ENCODE results near the gene P2RY13. TPM values are rescaled to one million over a fixed set of nuclear protein-coding genes. Genes with fewer than 3 reads are reported as not detected.

Gene P2RY13
- total RNA-seq, 1 experiment from 2014 or later = 0.97 TPM

GRCh38 chr3:151318991-151319390 lies 10.4 kb downstream of the P2RY13 start:
- H3K4me1 ChIP-seq (ENCODE audit: low read length) = no peaks in the 10 kb centered on the region
- no peaks in the 10 kb centered on the region for H3K27me3 ChIP-seq (ENCODE audit: low read length)
- H3K4me3 ChIP-seq (ENCODE audit: low read length) = no peak overlapping the region
- DNase-seq = no peak
- H3K4me2 ChIP-seq (ENCODE audit: low read depth, low read length, poor library complexity, severe bottlenecking) = no peak overlapping the region
- no peak overlapping the region for H3K27ac ChIP-seq (ENCODE audit: low read length)
- H4K20me1 ChIP-seq (ENCODE audit: insufficient read depth, low read depth, low read length) = no peaks in the 10 kb centered on the region
- H3K9ac ChIP-seq (ENCODE audit: low read length) = no peak overlapping the region
- no peaks in the 10 kb centered on the region for H3K79me2 ChIP-seq (ENCODE audit: low read length)
- H3K36me3 ChIP-seq (ENCODE audit: insufficient read depth, low read length) = no peaks in the 10 kb centered on the region
- no peaks in the 10 kb centered on the region for H3K9me3 ChIP-seq (ENCODE audit: low read length)
- no peak overlapping the region for H2AFZ ChIP-seq (ENCODE audit: low read length)
- H3K9me2 ChIP-seq (replicated peaks; ENCODE audit: insufficient read depth, low read length) = no peaks in the 10 kb centered on the region

GRCh38 chr3:151318313-151318712 lies 11.0 kb downstream of the P2RY13 start:
- Histone ChIP-seq H3K79me2 (ENCODE audit: low read length) (no peaks in the 10 kb centered on the region), H3K27ac (ENCODE audit: low read length) (no peak overlapping the region), H3K4me1 (ENCODE audit: low read length) (no peaks in the 10 kb centered on the region), H3K9me3 (ENCODE audit: low read length) (no peaks in the 10 kb centered on the region), H2AFZ (ENCODE audit: low read length) (no peak overlapping the region), H3K4me2 (ENCODE audit: low read depth, low read length, poor library complexity, severe bottlenecking) (no peak overlapping the region), H3K9ac (ENCODE audit: low read length) (no peak overlapping the region), H3K36me3 (ENCODE audit: insufficient read depth, low read length) (no peaks in the 10 kb centered on the region), H3K27me3 (ENCODE audit: low read length) (no peaks in the 10 kb centered on the region), H4K20me1 (ENCODE audit: insufficient read depth, low read depth, low read length) (no peaks in the 10 kb centered on the region), H3K4me3 (ENCODE audit: low read length) (no peak overlapping the region), H3K9me2 (replicated peaks; ENCODE audit: insufficient read depth, low read length) (no peaks in the 10 kb centered on the region)
- DNase-seq = no peak

GRCh38 chr3:151316267-151316991 lies 12.9 kb downstream of the P2RY13 start, which contains the start of gene GPR87:
TSS of gene GPR87 (minus strand) at chr3:151316820. CDS start at chr3:151300100, 16,720 bp downstream.
- Histone ChIP-seq H3K79me2 (ENCODE audit: low read length) (no peaks in the 10 kb centered on the region), H3K4me2 (ENCODE audit: low read depth, low read length, poor library complexity, severe bottlenecking) (no peak within 1 kb of the TSS), H3K9me3 (ENCODE audit: low read length) (no peaks in the 10 kb centered on the region), H3K9me2 (replicated peaks; ENCODE audit: insufficient read depth, low read length) (no peaks in the 10 kb centered on the region), H3K27ac (ENCODE audit: low read length) (no peak within 1 kb of the TSS), H3K36me3 (ENCODE audit: insufficient read depth, low read length) (no peaks in the 10 kb centered on the region), H3K27me3 (ENCODE audit: low read length) (no peaks in the 10 kb centered on the region), H4K20me1 (ENCODE audit: insufficient read depth, low read depth, low read length) (no peaks in the 10 kb centered on the region), H3K4me1 (ENCODE audit: low read length) (no peaks in the 10 kb centered on the region), H3K9ac (ENCODE audit: low read length) (no peak within 1 kb of the TSS), H3K4me3 (ENCODE audit: low read length) (no peak within 1 kb of the TSS), H2AFZ (ENCODE audit: low read length) (no peak within 1 kb of the TSS)
- no peak for DNase-seq

GRCh38 chr3:151315846-151316245 lies 13.5 kb downstream of the P2RY13 start:
- no peaks in the 10 kb centered on the region for H4K20me1 ChIP-seq (ENCODE audit: insufficient read depth, low read depth, low read length)
- H3K36me3 ChIP-seq (ENCODE audit: insufficient read depth, low read length) = no peaks in the 10 kb centered on the region
- H3K27me3 ChIP-seq (ENCODE audit: low read length) = no peaks in the 10 kb centered on the region
- H2AFZ ChIP-seq (ENCODE audit: low read length) = no peak overlapping the region
- DNase-seq = no peak
- H3K9ac ChIP-seq (ENCODE audit: low read length) = no peak overlapping the region
- no peak overlapping the region for H3K4me2 ChIP-seq (ENCODE audit: low read depth, low read length, poor library complexity, severe bottlenecking)
- no peaks in the 10 kb centered on the region for H3K4me1 ChIP-seq (ENCODE audit: low read length)
- H3K9me3 ChIP-seq (ENCODE audit: low read length) = no peaks in the 10 kb centered on the region
- no peaks in the 10 kb centered on the region for H3K9me2 ChIP-seq (replicated peaks; ENCODE audit: insufficient read depth, low read length)
- no peak overlapping the region for H3K27ac ChIP-seq (ENCODE audit: low read length)
- no peak overlapping the region for H3K4me3 ChIP-seq (ENCODE audit: low read length)
- H3K79me2 ChIP-seq (ENCODE audit: low read length) = no peaks in the 10 kb centered on the region

GRCh38 chr3:151315136-151315535 lies 14.2 kb downstream of the P2RY13 start:
- Histone ChIP-seq H3K79me2 (ENCODE audit: low read length) (no peaks in the 10 kb centered on the region), H3K4me2 (ENCODE audit: low read depth, low read length, poor library complexity, severe bottlenecking) (no peak overlapping the region), H3K9me2 (replicated peaks; ENCODE audit: insufficient read depth, low read length) (no peaks in the 10 kb centered on the region), H3K27me3 (ENCODE audit: low read length) (no peaks in the 10 kb centered on the region), H3K27ac (ENCODE audit: low read length) (no peak overlapping the region), H3K9me3 (ENCODE audit: low read length) (no peaks in the 10 kb centered on the region), H3K36me3 (ENCODE audit: insufficient read depth, low read length) (no peaks in the 10 kb centered on the region), H3K4me3 (ENCODE audit: low read length) (no peak overlapping the region), H4K20me1 (ENCODE audit: insufficient read depth, low read depth, low read length) (no peaks in the 10 kb centered on the region), H2AFZ (ENCODE audit: low read length) (no peak overlapping the region), H3K9ac (ENCODE audit: low read length) (no peak overlapping the region), H3K4me1 (ENCODE audit: low read length) (no peaks in the 10 kb centered on the region)
- DNase-seq = no peak

- Histone ChIP-seq H2AFZ (ENCODE audit: low read length) (no peak overlapping the region), H3K4me3 (ENCODE audit: low read length) (no peak overlapping the region), H3K9me2 (replicated peaks; ENCODE audit: insufficient read depth, low read length) (no peaks in the 10 kb centered on the region), H3K27me3 (ENCODE audit: low read length) (no peaks in the 10 kb centered on the region), H3K4me2 (ENCODE audit: low read depth, low read length, poor library complexity, severe bottlenecking) (no peak overlapping the region), H3K9me3 (ENCODE audit: low read length) (no peaks in the 10 kb centered on the region), H3K36me3 (ENCODE audit: insufficient read depth, low read length) (no peaks in the 10 kb centered on the region), H3K79me2 (ENCODE audit: low read length) (no peaks in the 10 kb centered on the region), H4K20me1 (ENCODE audit: insufficient read depth, low read depth, low read length) (no peaks in the 10 kb centered on the region), H3K27ac (ENCODE audit: low read length) (no peak overlapping the region), H3K4me1 (ENCODE audit: low read length) (no peaks in the 10 kb centered on the region), H3K9ac (ENCODE audit: low read length) (no peak overlapping the region)
- DNase-seq = no peak
These were observed 14.8 kb downstream of the P2RY13 start for GRCh38 chr3:151314593-151314992.

GRCh38 chr3:151314137-151314536 lies 15.2 kb downstream of the P2RY13 start:
- Histone ChIP-seq H3K9me2 (replicated peaks; ENCODE audit: insufficient read depth, low read length) (no peaks in the 10 kb centered on the region), H3K27ac (ENCODE audit: low read length) (no peak overlapping the region), H3K36me3 (ENCODE audit: insufficient read depth, low read length) (no peaks in the 10 kb centered on the region), H3K4me3 (ENCODE audit: low read length) (no peak overlapping the region), H3K79me2 (ENCODE audit: low read length) (no peaks in the 10 kb centered on the region), H3K27me3 (ENCODE audit: low read length) (no peaks in the 10 kb centered on the region), H4K20me1 (ENCODE audit: insufficient read depth, low read depth, low read length) (no peaks in the 10 kb centered on the region), H2AFZ (ENCODE audit: low read length) (no peak overlapping the region), H3K4me1 (ENCODE audit: low read length) (no peaks in the 10 kb centered on the region), H3K9me3 (ENCODE audit: low read length) (no peaks in the 10 kb centered on the region), H3K9ac (ENCODE audit: low read length) (no peak overlapping the region), H3K4me2 (ENCODE audit: low read depth, low read length, poor library complexity, severe bottlenecking) (no peak overlapping the region)
- DNase-seq = no peak

GRCh38 chr3:151312972-151313371 lies 16.4 kb downstream of the P2RY13 start:
- Histone ChIP-seq H3K27ac (ENCODE audit: low read length) (no peak overlapping the region), H3K9me3 (ENCODE audit: low read length) (no peaks in the 10 kb centered on the region), H3K27me3 (ENCODE audit: low read length) (no peaks in the 10 kb centered on the region), H3K4me3 (ENCODE audit: low read length) (no peak overlapping the region), H3K9me2 (replicated peaks; ENCODE audit: insufficient read depth, low read length) (no peaks in the 10 kb centered on the region), H3K4me1 (ENCODE audit: low read length) (no peaks in the 10 kb centered on the region), H3K36me3 (ENCODE audit: insufficient read depth, low read length) (no peaks in the 10 kb centered on the region), H2AFZ (ENCODE audit: low read length) (no peak overlapping the region), H3K4me2 (ENCODE audit: low read depth, low read length, poor library complexity, severe bottlenecking) (no peak overlapping the region), H3K79me2 (ENCODE audit: low read length) (no peaks in the 10 kb centered on the region), H3K9ac (ENCODE audit: low read length) (no peak overlapping the region), H4K20me1 (ENCODE audit: insufficient read depth, low read depth, low read length) (no peaks in the 10 kb centered on the region)
- no peak for DNase-seq
